Activated CD8-positive, alpha-beta memory T cell treated with anti-CD3 and anti-CD28 coated beads for 4 hours (primary cell): ENCODE results near the gene SLC9A3.
"Not testable (repeated sequence)": the region's sequence is repeated elsewhere in the genome, so short reads cannot be mapped to it uniquely, and the experiment has no call there.

Source experiments
- DNase-seq, 2 donors: peaks; one replicate each; pipeline ENCODE4 v3.0.0-alpha.2; 2020; ENCODE audit warnings: low read depth in 2 of 2

Gene SLC9A3

GRCh38 chr5:524234-524972 lies at the start of gene SLC9A3:
TSS of gene SLC9A3 (minus strand) at chr5:524449.
- no peak for DNase-seq

GRCh38 chr5:573976-574375 lies 49.7 kb upstream of the SLC9A3 start:
- DNase-seq: no peak

- no peak for DNase-seq
Measured at GRCh38 chr5:573206-573605, 49.0 kb upstream of the SLC9A3 start.

- no peak for DNase-seq
Measured at GRCh38 chr5:572398-573019, 48.3 kb upstream of the SLC9A3 start.

- no peak for DNase-seq
Measured at GRCh38 chr5:571791-572190, 47.5 kb upstream of the SLC9A3 start.

GRCh38 chr5:570886-571285 lies 46.6 kb upstream of the SLC9A3 start:
- DNase-seq: no peak

GRCh38 chr5:570446-570845 lies 46.2 kb upstream of the SLC9A3 start:
- no peak for DNase-seq

- DNase-seq: no peak
Measured at GRCh38 chr5:569868-570361, 45.7 kb upstream of the SLC9A3 start.

GRCh38 chr5:569358-569867 lies 45.2 kb upstream of the SLC9A3 start:
- DNase-seq: no peak

- no peak for DNase-seq
Measured at GRCh38 chr5:568809-569208, 44.6 kb upstream of the SLC9A3 start.

GRCh38 chr5:568061-568781 lies 44.0 kb upstream of the SLC9A3 start:
- no peak for DNase-seq

- no peak for DNase-seq
Measured at GRCh38 chr5:567664-568060, 43.4 kb upstream of the SLC9A3 start.

- no peak for DNase-seq
Measured at GRCh38 chr5:566636-567309, 42.5 kb upstream of the SLC9A3 start.

GRCh38 chr5:565782-566440 lies 41.7 kb upstream of the SLC9A3 start:
- DNase-seq: no peak

GRCh38 chr5:561408-561807 lies 37.2 kb upstream of the SLC9A3 start:
- no peak for DNase-seq

GRCh38 chr5:560792-561166 lies 36.5 kb upstream of the SLC9A3 start:
- DNase-seq: no peak

- DNase-seq: no peak
Measured at GRCh38 chr5:558871-559503, 34.7 kb upstream of the SLC9A3 start.

GRCh38 chr5:558326-558725 lies 34.1 kb upstream of the SLC9A3 start:
- DNase-seq: no peak

- not testable (repeated sequence) for DNase-seq
Measured at GRCh38 chr5:557917-558316, 33.7 kb upstream of the SLC9A3 start.

- DNase-seq: no peak
Measured at GRCh38 chr5:556909-557441, 32.7 kb upstream of the SLC9A3 start.
